ENCODE data around the gene PHLDB2. TPM values are rescaled to one million over a fixed set of nuclear protein-coding genes. Genes with fewer than 3 reads are reported as not detected.

Gene PHLDB2
- total RNA-seq, 1 donor from 2014 or later: 36.9 TPM

DNA sequence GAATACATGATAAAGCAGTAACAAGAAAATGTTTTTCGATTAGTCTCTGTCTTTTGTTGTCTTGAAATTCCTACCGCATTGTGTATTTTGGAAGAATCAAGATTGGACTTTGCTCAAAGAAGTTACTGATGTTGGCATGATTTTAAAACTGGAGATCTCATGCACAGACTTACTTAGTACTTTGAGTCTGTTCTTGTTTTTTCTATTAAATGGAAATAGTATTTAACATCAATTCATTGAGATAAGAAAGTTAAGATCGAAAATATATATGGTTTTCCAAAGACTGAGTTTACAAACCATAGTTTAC, 122.3 kb downstream of the PHLDB2 start:
- DNase-seq (ENCODE audit: low read depth): no peak
- TF ChIP-seq, protein P1, sequence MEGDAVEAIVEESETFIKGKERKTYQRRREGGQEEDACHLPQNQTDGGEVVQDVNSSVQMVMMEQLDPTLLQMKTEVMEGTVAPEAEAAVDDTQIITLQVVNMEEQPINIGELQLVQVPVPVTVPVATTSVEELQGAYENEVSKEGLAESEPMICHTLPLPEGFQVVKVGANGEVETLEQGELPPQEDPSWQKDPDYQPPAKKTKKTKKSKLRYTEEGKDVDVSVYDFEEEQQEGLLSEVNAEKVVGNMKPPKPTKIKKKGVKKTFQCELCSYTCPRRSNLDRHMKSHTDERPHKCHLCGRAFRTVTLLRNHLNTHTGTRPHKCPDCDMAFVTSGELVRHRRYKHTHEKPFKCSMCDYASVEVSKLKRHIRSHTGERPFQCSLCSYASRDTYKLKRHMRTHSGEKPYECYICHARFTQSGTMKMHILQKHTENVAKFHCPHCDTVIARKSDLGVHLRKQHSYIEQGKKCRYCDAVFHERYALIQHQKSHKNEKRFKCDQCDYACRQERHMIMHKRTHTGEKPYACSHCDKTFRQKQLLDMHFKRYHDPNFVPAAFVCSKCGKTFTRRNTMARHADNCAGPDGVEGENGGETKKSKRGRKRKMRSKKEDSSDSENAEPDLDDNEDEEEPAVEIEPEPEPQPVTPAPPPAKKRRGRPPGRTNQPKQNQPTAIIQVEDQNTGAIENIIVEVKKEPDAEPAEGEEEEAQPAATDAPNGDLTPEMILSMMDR (conservative IDR thresholded peaks at IDR 0.05; ENCODE audit: low read depth, low read length): no peak
- no peak overlapping the region for H3K4me3 ChIP-seq (ENCODE audit: low read depth, low read length)

DNA sequence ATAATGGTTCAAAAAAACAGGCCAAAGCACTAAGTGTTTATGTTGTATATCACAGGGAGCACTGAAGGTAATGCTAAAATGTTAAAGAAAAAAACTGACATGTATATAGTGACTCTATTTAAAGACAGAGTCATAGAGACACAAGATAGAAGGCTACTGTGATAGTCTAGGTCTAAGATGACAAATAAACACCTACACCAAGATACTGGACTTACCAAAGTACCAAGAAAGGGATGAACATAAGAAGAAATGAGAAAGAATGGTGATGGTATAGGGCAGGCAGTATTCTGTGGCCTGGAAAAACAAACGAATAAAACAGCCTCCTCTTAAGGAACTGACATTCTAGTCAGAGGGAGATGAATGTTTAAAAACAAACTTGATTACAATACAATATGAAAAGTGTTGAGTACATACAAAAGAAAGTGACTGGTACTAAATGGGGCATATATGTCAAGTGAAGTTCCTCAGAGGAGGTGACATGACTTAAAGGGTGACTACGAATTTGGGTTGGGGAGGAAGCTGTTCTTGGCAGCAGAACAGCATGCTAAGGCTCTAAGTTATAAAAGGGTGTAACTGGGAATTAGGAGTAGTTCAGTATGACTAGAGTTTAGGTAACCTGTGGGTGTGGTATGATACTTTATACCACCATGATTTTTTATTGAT, 125.7 kb downstream of the PHLDB2 start:
- TF ChIP-seq, protein P1 (conservative IDR thresholded peaks at IDR 0.05; ENCODE audit: low read depth, low read length): no peak
- DNase-seq (ENCODE audit: low read depth): no peak
- H3K4me3 ChIP-seq (ENCODE audit: low read depth, low read length): no peak overlapping the region

DNA sequence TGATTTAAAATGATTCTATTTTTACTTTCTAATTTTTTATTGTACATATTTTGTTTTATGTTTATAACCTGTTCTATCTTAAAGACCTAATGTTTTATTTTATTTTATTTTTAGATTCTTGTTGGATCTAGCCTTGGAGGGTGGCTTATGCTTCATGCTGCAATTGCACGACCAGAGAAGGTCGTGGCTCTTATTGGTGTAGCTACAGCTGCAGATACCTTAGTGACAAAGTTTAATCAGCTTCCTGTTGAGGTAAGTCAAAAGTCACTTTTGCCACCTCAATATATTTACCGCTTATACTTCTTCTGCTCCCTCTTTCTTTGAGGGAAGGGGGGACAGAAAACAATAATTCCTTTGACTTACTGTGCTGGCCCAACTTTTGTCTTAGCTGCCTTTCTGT, 127.7 kb downstream of the PHLDB2 start:
- H3K4me3 ChIP-seq (ENCODE audit: low read depth, low read length): no peak overlapping the region
- no peak for DNase-seq (ENCODE audit: low read depth)
- TF ChIP-seq, protein P1 (conservative IDR thresholded peaks at IDR 0.05; ENCODE audit: low read depth, low read length): no peak

DNA sequence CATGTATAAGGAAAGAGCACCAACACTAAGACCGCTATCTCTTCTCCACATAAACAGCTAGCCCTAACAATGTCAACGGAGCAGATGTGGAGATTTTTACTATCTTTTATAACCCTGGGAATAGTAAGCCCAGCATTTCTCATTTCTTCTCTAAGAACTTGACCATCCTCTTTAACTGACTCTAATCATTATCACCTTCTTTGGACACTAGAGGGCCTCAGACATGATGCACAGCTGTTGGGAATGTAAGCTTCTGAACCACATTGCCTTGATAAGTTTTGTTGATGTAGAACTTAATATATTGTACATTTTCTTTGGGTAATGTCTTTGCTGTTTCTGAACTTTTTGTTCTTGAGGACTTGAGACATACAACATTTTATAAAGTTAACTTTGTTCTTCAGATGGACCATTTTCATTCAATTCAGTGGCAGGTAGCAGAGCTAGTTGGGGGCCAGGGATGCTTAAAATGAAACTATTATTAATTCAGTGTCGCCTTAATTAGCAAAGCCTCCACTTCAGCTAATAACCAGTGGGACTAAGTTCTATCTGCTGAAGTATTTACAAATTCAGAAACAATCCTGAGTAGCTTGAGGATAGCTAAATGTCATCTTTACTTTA, 130.1 kb downstream of the PHLDB2 start:
- no peak overlapping the region for H3K4me3 ChIP-seq (ENCODE audit: low read depth, low read length)
- TF ChIP-seq, protein P1 (conservative IDR thresholded peaks at IDR 0.05; ENCODE audit: low read depth, low read length): peak; percentile 89
- no peak for DNase-seq (ENCODE audit: low read depth)

DNA sequence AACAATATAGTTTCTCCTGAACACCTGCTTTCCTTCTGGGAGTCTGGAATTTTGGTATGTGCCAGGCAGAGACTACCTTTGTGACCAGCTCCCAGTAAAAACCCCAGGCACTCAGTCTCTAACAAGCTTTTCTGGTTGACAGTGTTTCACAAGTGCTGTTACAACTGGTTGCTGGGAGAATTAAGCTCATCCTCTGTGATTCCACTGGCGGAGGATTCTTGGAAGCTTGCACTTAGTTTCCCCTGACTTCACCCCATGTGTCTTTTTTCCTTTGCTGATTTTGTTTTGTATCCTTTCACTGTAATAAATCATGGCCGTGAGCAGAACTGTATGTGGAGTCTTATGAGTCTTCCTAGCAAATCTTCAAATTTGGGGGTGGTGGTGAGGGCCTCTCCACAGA, 134.0 kb downstream of the PHLDB2 start:
- DNase-seq (ENCODE audit: low read depth): no peak
- TF ChIP-seq, protein P1 (conservative IDR thresholded peaks at IDR 0.05; ENCODE audit: low read depth, low read length): no peak
- H3K4me3 ChIP-seq (ENCODE audit: low read depth, low read length): no peak overlapping the region

DNA sequence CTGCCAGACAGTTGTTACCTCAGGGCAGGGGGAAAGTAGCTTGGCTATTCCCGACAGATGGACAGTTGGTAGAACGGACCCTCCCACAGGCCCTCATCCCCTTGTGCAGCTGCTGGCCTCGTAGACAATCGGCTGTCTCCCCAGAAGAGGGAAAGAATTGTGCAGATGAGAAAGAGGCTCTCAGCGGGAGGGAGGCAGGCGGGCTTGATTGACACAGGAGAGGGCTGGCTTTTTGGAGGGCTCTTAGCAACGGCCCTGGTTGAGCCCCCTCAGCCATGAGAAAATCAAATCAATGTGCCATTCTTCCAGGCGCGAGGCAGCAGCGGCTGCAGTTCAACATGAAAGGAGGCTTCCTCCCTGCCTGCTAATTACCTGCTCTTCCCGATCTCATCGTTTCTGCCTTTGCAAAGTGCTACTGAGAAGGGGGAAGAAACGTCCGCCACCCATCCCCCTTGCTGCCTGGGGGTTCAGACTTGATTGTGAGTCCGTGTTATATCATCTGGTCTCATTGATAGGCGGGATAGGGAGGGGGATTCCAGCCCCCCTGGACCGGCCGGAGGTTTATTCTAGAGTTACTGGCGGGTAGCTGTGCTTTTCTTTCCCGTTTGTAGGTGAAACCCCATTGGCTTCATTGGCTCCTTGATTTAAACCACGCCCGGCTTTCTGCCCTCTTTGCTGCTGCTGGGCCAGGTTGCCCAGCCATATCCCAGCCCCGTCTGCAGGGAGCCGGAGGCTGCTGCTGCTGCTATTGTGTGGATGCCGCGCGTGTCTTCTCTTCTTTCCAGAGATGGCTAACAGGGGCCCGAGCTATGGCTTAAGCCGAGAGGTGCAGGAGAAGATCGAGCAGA, 139.8 kb downstream of the PHLDB2 start, which contains the start of gene TAGLN3:
TAGLN3 (plus strand) TSS at position 287 of the 848 bp plus-strand sequence; CDS start at position 788, 501 bp downstream.
- peak within 1 kb of the TSS; percentile 74 for H3K4me3 ChIP-seq (ENCODE audit: low read depth, low read length)
- no peak for DNase-seq (ENCODE audit: low read depth)
- TF ChIP-seq, protein P1 (conservative IDR thresholded peaks at IDR 0.05; ENCODE audit: low read depth, low read length): no peak
